Uterus (tissue), 2 donors: ENCODE results near the gene ARHGAP19.

ENCODE experiments used
- POLR2A ChIP-seq, 2 donors: fragments of 450-650 bp; IDR thresholded peaks; one replicate each; pipeline ENCODE4 v1.6.1; 2016; ENCODE audit warnings: antibody characterized with exemption in 2 of 2, mild to moderate bottlenecking in 1 of 2, moderate library complexity in 1 of 2
- TF ChIP-seq, protein P1 (sequence below), 4 experiments: fragments of 200-600 bp in 2 of 4; fragments of 450-650 bp in 2 of 4; sonication (generic) in 2 of 4; IDR thresholded peaks; one replicate each; pipeline ENCODE4 v1.5.1; 2016 to 2019; ENCODE audit warnings: antibody characterized with exemption in 4 of 4, mild to moderate bottlenecking in 2 of 4, moderate library complexity in 1 of 4

DNA sequence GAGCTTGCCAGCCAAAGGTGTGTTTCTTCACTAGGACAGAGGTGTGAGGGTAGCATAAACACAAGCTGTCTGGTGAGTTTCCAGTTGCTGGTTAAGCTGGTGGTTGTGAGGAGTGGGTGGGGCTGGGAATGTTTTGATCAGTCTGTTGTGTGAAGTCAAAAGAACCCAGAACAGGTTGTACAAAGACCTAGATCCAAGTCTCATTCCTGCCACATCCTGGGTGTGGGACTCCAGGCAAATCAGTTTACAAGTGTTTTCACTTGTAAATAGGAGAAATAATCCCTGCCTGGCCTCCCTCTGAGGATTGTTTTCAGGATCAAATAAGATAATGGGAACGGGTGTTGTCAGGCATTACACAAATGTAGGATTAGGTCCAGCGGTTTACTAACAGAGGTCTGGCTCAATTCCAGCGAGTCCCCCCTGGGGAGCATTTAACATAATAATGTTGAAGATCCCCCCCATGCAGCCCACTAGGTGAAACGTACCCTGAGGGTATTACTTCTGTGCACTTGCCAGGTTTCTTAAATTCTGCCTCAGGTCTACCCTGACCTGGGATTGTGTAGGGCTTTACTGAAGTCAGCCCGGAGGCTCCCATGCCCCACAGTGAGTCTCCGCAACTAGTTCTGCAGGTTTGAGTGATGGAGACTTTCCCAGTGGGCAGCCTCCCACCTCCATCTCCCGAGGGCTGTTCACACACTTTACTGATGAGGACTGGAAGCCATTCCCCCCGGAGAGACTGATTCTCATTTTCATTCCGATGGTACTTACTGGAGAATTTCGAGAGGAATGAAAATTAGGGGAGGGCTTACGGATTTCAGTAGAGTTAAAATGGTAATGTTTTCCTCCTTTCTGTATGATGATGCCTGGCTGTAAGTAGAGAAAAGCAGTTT is 44.8 kb upstream of the ARHGAP19 start:
- TF ChIP-seq, protein P1, sequence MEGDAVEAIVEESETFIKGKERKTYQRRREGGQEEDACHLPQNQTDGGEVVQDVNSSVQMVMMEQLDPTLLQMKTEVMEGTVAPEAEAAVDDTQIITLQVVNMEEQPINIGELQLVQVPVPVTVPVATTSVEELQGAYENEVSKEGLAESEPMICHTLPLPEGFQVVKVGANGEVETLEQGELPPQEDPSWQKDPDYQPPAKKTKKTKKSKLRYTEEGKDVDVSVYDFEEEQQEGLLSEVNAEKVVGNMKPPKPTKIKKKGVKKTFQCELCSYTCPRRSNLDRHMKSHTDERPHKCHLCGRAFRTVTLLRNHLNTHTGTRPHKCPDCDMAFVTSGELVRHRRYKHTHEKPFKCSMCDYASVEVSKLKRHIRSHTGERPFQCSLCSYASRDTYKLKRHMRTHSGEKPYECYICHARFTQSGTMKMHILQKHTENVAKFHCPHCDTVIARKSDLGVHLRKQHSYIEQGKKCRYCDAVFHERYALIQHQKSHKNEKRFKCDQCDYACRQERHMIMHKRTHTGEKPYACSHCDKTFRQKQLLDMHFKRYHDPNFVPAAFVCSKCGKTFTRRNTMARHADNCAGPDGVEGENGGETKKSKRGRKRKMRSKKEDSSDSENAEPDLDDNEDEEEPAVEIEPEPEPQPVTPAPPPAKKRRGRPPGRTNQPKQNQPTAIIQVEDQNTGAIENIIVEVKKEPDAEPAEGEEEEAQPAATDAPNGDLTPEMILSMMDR (IDR thresholded peaks at IDR 0.05): no peak
- TF ChIP-seq POLR2A (IDR thresholded peaks at IDR 0.05): no peak
